ENCODE results near the gene C4orf46.

GRCh38 chr4:158664806-158665205 lies 6.9 kb downstream of the C4orf46 start:
- no peak for TF ChIP-seq POLR2AphosphoS5 (IDR thresholded peaks at IDR 0.05; ENCODE audit: borderline replicate concordance, low read depth, low read length)
- TF ChIP-seq EZH2 (IDR thresholded peaks at IDR 0.05), result no peak

Data from SK-N-MC (cell line).